ENCODE measurements around the gene CDH2.

Gene CDH2

GRCh38 chr18:28039691-28040090 lies 137.2 kb downstream of the CDH2 start:
- DNase-seq: no peak

GRCh38 chr18:28039078-28039477 lies 137.9 kb downstream of the CDH2 start:
- no peak for DNase-seq

- no peak for DNase-seq
Measured at GRCh38 chr18:28036488-28036887, 140.4 kb downstream of the CDH2 start.

- no peak for DNase-seq
Measured at GRCh38 chr18:28034567-28034966, 142.4 kb downstream of the CDH2 start.

GRCh38 chr18:28032177-28032576 lies 144.8 kb downstream of the CDH2 start:
- DNase-seq: no peak

GRCh38 chr18:28030458-28030857 lies 146.5 kb downstream of the CDH2 start:
- DNase-seq: no peak

GRCh38 chr18:28027755-28028154 lies 149.2 kb downstream of the CDH2 start:
- DNase-seq: no peak

GRCh38 chr18:28019425-28020108 lies 157.4 kb downstream of the CDH2 start:
- no peak for DNase-seq

GRCh38 chr18:28018351-28018750 lies 158.6 kb downstream of the CDH2 start:
- no peak for DNase-seq

- no peak for DNase-seq
Measured at GRCh38 chr18:28015671-28016070, 161.3 kb downstream of the CDH2 start.

- DNase-seq: no peak
Measured at GRCh38 chr18:28013066-28013465, 163.9 kb downstream of the CDH2 start.

GRCh38 chr18:28012336-28012735 lies 164.6 kb downstream of the CDH2 start:
- no peak for DNase-seq

- no peak for DNase-seq
Measured at GRCh38 chr18:28009589-28009988, 167.3 kb downstream of the CDH2 start.

GRCh38 chr18:28007841-28008240 lies 169.1 kb downstream of the CDH2 start:
- DNase-seq: no peak

- DNase-seq: no peak
Measured at GRCh38 chr18:28005164-28005563, 171.8 kb downstream of the CDH2 start.

GRCh38 chr18:28004606-28005005 lies 172.3 kb downstream of the CDH2 start:
- DNase-seq: no peak

GRCh38 chr18:28003451-28003850 lies 173.5 kb downstream of the CDH2 start:
- no peak for DNase-seq

- DNase-seq: no peak
Measured at GRCh38 chr18:28002841-28003240, 174.1 kb downstream of the CDH2 start.

- DNase-seq: no peak
Measured at GRCh38 chr18:27996801-27997272, 180.1 kb downstream of the CDH2 start.

- no peak for DNase-seq
Measured at GRCh38 chr18:27995770-27996502, 181.0 kb downstream of the CDH2 start.

- no peak for DNase-seq
Measured at GRCh38 chr18:27994571-27994970, 182.4 kb downstream of the CDH2 start.

- DNase-seq: no peak
Measured at GRCh38 chr18:27991391-27991790, 185.5 kb downstream of the CDH2 start.

GRCh38 chr18:27985832-27986231 lies 191.1 kb downstream of the CDH2 start:
- DNase-seq: no peak

GRCh38 chr18:27983780-27984179 lies 193.2 kb downstream of the CDH2 start:
- no peak for DNase-seq
